CD14-positive monocyte (primary cell): Measurements from ENCODE around the gene ZFP57. TPM values are rescaled to one million over a fixed set of nuclear protein-coding genes. Genes with fewer than 3 reads are reported as not detected.

Experiments
- DNase-seq, 3 donors: peaks; one replicate each; pipeline ENCODE4 v3.0.0-alpha.2; 2011 to 2022
- H2AFZ ChIP-seq: 2 replicates; pipeline ENCODE4 v1.6.0; 2012; ENCODE audit warnings: mild to moderate bottlenecking, low read depth, low read length, inconsistent platforms; ENCODE audit not compliant: insufficient read depth, poor library complexity, severe bottlenecking
- H3K27ac ChIP-seq, 2 donors: 1 replicate in 1 of 2; 2 replicates in 1 of 2; pipeline ENCODE4 v1.5.1; 2012 to 2013; ENCODE audit warnings: low read length in 2 of 2, control low read depth in 1 of 2, inconsistent platforms in 1 of 2, low read depth in 1 of 2, mild to moderate bottlenecking in 1 of 2
- H3K27me3 ChIP-seq, 2 donors: one replicate each; pipeline versions ENCODE4 v1.6.0 to v1.6.1; 2011 to 2013; ENCODE audit warnings: low read length in 2 of 2; ENCODE audit not compliant: control insufficient read depth in 2 of 2, insufficient read depth in 2 of 2
- H3K36me3 ChIP-seq, 2 donors: replicated peaks in 1 of 2; 1 replicate in 1 of 2; 2 replicates in 1 of 2; pipeline versions ENCODE4 v1.5.1 to v1.6.1; 2012 to 2013; ENCODE audit warnings: low read length in 2 of 2, control low read depth in 1 of 2, inconsistent platforms in 1 of 2, mild to moderate bottlenecking in 1 of 2; ENCODE audit not compliant: insufficient read depth in 2 of 2, control insufficient read depth in 1 of 2
- H3K4me1 ChIP-seq, 2 donors: 1 replicate in 1 of 2; 2 replicates in 1 of 2; pipeline versions ENCODE4 v1.5.1 to v1.6.1; 2012 to 2013; ENCODE audit warnings: low read length in 2 of 2, control low read depth in 1 of 2, inconsistent platforms in 1 of 2, mild to moderate bottlenecking in 1 of 2, moderate library complexity in 1 of 2; ENCODE audit not compliant: insufficient read depth in 2 of 2, control insufficient read depth in 1 of 2
- H3K4me2 ChIP-seq: replicated peaks from 2 replicates; pipeline ENCODE3; 2012; ENCODE audit warnings: low read length, moderate library complexity, mild to moderate bottlenecking; ENCODE audit not compliant: poor library complexity, severe bottlenecking; ENCODE audit errors: extremely low read depth
- H3K4me3 ChIP-seq, 3 experiments: fragments of 200-600 bp in 1 of 3; sonication (generic) in 1 of 3; replicated peaks in 1 of 3; 1 replicate in 2 of 3; 2 replicates in 1 of 3; pipeline ENCODE4 v1.5.1; 2011 to 2013; ENCODE audit warnings: low read length in 3 of 3, mild to moderate bottlenecking in 3 of 3, control low read depth in 2 of 3, low read depth in 2 of 3, inconsistent platforms in 1 of 3, moderate library complexity in 1 of 3
- H3K79me2 ChIP-seq: 2 replicates; pipeline ENCODE4 v1.6.0; 2012; ENCODE audit warnings: mild to moderate bottlenecking, control low read depth, inconsistent platforms, low read length, moderate library complexity; ENCODE audit not compliant: insufficient read depth
- H3K9ac ChIP-seq: 2 replicates; pipeline ENCODE4 v1.6.0; 2017; ENCODE audit warnings: low read length, mild to moderate bottlenecking; ENCODE audit not compliant: insufficient read depth, poor library complexity, severe bottlenecking
- H3K9me3 ChIP-seq, 2 donors: replicated peaks in 1 of 2; 1 replicate in 1 of 2; 2 replicates in 1 of 2; pipeline versions ENCODE4 v1.5.1 to v1.6.1; 2012 to 2013; ENCODE audit warnings: low read length in 2 of 2, control low read depth in 1 of 2; ENCODE audit not compliant: control insufficient read depth in 1 of 2, insufficient read depth in 1 of 2
- H4K20me1 ChIP-seq: 2 replicates; pipeline ENCODE4 v1.6.0; 2012; ENCODE audit warnings: mild to moderate bottlenecking, low read length, control low read depth, moderate library complexity; ENCODE audit not compliant: insufficient read depth
- H3K27ac Mint-ChIP-seq, 7 donors: one replicate each; pipeline ENCODE4 v1.8.0; 2020; ENCODE audit warnings: mild to moderate bottlenecking in 7 of 7, mixed read lengths in 7 of 7, moderate library complexity in 6 of 7, inconsistent platforms in 2 of 7
- H3K27me3 Mint-ChIP-seq, 3 donors: one replicate each; pipeline ENCODE4 v1.8.0; 2021 to 2022; ENCODE audit warnings: low read depth in 3 of 3, mild to moderate bottlenecking in 3 of 3, mixed read lengths in 3 of 3, moderate library complexity in 3 of 3, inconsistent platforms in 1 of 3
- H3K36me3 Mint-ChIP-seq, 2 donors: one replicate each; pipeline ENCODE4 v1.8.0; 2020; ENCODE audit warnings: mixed read lengths in 2 of 2, inconsistent platforms in 1 of 2, mild to moderate bottlenecking in 1 of 2
- H3K4me1 Mint-ChIP-seq: one replicate; pipeline ENCODE4 v1.8.0; 2020; ENCODE audit warnings: mild to moderate bottlenecking, mixed read lengths
- H3K4me3 Mint-ChIP-seq, 2 donors: one replicate each; pipeline ENCODE4 v1.8.0; 2020; ENCODE audit warnings: mild to moderate bottlenecking in 2 of 2, mixed read lengths in 2 of 2, moderate library complexity in 1 of 2
- H3K9me3 Mint-ChIP-seq, 7 donors: one replicate each; pipeline ENCODE4 v1.8.0; 2020 to 2022; ENCODE audit warnings: mixed read lengths in 7 of 7, mild to moderate bottlenecking in 6 of 7, moderate library complexity in 6 of 7, inconsistent platforms in 2 of 7
- WGBS: methylation state at CpG from one replicate; pipeline ENCODE4 v1.1.5; 2013; ENCODE audit warnings: missing lambda C conversion rate; ENCODE audit not compliant: insufficient coverage; 5-methylcytosine and 5-hydroxymethylcytosine counted together
- intact Hi-C, 2 donors: fragments of 100-400 bp; cut with micrococcal nuclease; formaldehyde crosslinking; loops; one replicate each; pipeline versions ENCODE4 v1.15.0 to v1.15.1; 2023
- polyA plus RNA-seq, 3 donors: library from polyadenylated mRNA; depleted of rRNA in 1 of 3; unstranded in 2 of 3; stranded (reverse) in 1 of 3; fragments of 300-500 nt in 2 of 3; fragments of >200 nt in 1 of 3; fragmentation: Illumina TruSeq in 2 of 3; gene quantifications; 1 replicate in 2 of 3; 2 replicates in 1 of 3; pipeline ENCODE4 v1.2.3, GENCODE V29; 2012 to 2021
- TF ChIP-seq, protein P1 (sequence below): fragments of 200-600 bp; IDR thresholded peaks from one replicate; pipeline ENCODE4 v1.8.0; 2022; ENCODE audit warnings: antibody characterized with exemption, mild to moderate bottlenecking

The ZFP57 gene
- polyA plus RNA-seq, 3 donors, result 0.72 TPM; not detected in 2

DNA sequence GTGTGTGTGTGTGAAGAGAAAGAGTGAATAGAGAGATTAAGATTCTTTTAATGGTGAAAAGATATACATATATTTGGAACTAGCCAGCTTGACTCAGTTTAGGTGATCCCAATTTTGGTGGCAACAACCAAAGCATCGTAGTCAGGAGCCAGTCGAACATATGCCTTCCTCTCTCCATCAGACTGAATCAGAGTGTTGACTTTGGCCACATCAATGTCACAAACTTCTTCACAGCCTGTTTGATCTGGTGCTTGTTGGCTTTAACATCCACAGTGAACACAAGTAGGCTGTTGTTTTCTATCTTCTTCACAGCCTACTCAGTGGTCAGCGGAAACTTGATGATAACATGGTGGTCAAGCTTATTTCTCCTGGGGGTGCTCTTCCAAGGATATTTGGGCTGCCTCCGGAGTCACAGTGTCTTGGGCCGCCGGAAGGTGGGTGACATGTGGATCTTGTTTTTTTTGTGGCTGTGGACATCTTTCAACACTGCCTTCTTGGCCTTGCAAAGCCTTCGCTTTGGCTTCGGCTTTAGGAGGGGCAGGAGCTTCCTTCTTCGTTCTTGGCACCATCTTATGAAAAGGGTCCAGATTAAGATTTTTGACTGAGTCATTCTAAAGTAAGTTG lies 45.7 kb upstream of the ZFP57 start:
- TF ChIP-seq, protein P1, sequence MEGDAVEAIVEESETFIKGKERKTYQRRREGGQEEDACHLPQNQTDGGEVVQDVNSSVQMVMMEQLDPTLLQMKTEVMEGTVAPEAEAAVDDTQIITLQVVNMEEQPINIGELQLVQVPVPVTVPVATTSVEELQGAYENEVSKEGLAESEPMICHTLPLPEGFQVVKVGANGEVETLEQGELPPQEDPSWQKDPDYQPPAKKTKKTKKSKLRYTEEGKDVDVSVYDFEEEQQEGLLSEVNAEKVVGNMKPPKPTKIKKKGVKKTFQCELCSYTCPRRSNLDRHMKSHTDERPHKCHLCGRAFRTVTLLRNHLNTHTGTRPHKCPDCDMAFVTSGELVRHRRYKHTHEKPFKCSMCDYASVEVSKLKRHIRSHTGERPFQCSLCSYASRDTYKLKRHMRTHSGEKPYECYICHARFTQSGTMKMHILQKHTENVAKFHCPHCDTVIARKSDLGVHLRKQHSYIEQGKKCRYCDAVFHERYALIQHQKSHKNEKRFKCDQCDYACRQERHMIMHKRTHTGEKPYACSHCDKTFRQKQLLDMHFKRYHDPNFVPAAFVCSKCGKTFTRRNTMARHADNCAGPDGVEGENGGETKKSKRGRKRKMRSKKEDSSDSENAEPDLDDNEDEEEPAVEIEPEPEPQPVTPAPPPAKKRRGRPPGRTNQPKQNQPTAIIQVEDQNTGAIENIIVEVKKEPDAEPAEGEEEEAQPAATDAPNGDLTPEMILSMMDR, result no peak
- Mint-ChIP-seq H3K27me3 (peaks cover 1 to 7% (median 5%) of the 10 kb centered on the region in 3 donors), H3K27ac (peak overlapping the region in 2 of 7 donors; percentile 11), H3K9me3 (peaks cover 0 to 8% (median 1%) of the 10 kb centered on the region in 7 donors), H3K36me3 (peaks cover 45% of the 10 kb centered on the region in 2 donors), H3K4me1 (peaks cover 52% of the 10 kb centered on the region), H3K4me3 (no peak overlapping the region)
- H3K27ac ChIP-seq, result no peak overlapping the region
- H3K4me3 ChIP-seq, result no peak overlapping the region
- no peak for DNase-seq
- H3K27me3 ChIP-seq, result no peaks in the 10 kb centered on the region
- H3K79me2 ChIP-seq, result peaks cover 35% of the 10 kb centered on the region
- peaks cover 42 to 46% of the 10 kb centered on the region in 2 donors for H3K36me3 ChIP-seq
- H3K4me2 ChIP-seq, result no peak overlapping the region
- no peaks in the 10 kb centered on the region for H3K9me3 ChIP-seq
- no peak overlapping the region for H2AFZ ChIP-seq
- WGBS, result 100% methylated on average over 3 of the region's 9 CpGs
- intact Hi-C loops, result loop anchor here in 1 of 2 donors (10.0 kb wide), 1 partner anchor 218 kb away; the partner anchor contains the start of gene HLA-A
- peaks cover 61% of the 10 kb centered on the region for H4K20me1 ChIP-seq
- H3K4me1 ChIP-seq, result peaks cover 18 to 22% of the 10 kb centered on the region in 2 donors
- no peak overlapping the region for H3K9ac ChIP-seq

DNA sequence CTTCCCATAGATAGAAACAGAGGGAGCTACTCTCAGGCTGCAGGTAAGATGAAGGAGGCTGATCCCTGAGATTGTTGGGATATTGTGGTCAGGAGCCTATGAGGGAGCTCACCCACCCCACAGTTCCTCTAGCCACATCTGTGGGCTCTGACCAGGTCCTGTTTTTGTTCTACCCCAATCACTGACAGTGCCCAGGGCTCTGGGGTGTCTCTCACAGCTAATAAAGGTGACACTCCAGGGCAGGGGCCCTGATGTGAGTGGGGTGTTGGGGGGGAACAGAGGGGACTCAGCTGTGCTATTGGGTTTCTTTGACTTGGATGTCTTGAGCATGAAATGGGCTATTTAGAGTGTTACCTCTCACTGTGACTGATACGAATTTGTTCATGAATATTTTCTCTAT lies 45.0 kb upstream of the ZFP57 start:
- no peaks in the 10 kb centered on the region for H3K9me3 ChIP-seq
- TF ChIP-seq, protein P1, result no peak
- H3K79me2 ChIP-seq, result peaks cover 35% of the 10 kb centered on the region
- Mint-ChIP-seq H3K27ac (peak overlapping the region in 4 of 7 donors; percentile 30 to 66 (median 57)), H3K9me3 (peaks cover 0 to 8% (median 1%) of the 10 kb centered on the region in 7 donors), H3K36me3 (peaks cover 45% of the 10 kb centered on the region in 2 donors), H3K4me3 (peak overlapping the region; percentile 93 to 95), H3K4me1 (peaks cover 54% of the 10 kb centered on the region), H3K27me3 (peaks cover 1 to 7% (median 5%) of the 10 kb centered on the region in 3 donors)
- peaks cover 42 to 46% of the 10 kb centered on the region in 2 donors for H3K36me3 ChIP-seq
- no peak for DNase-seq
- H3K27ac ChIP-seq, result no peak overlapping the region
- no CpG with 5 or more reads among the region's 1 CpG for WGBS
- peak overlapping the region; percentile 85 for H3K4me2 ChIP-seq
- peak overlapping the region in 1 of 3 experiments; percentile 99 for H3K4me3 ChIP-seq
- no peaks in the 10 kb centered on the region for H3K27me3 ChIP-seq
- no peak overlapping the region for H3K9ac ChIP-seq
- intact Hi-C loops, result loop anchor here in 1 of 2 donors (10.0 kb wide), 1 partner anchor 219 kb away; the partner anchor contains the start of gene HLA-A
- H3K4me1 ChIP-seq, result peaks cover 18 to 22% of the 10 kb centered on the region in 2 donors
- no peak overlapping the region for H2AFZ ChIP-seq
- peaks cover 61% of the 10 kb centered on the region for H4K20me1 ChIP-seq
